HepG2 (cell line): ENCODE results near the gene KCNE2. TPM values are rescaled to one million over a fixed set of nuclear protein-coding genes. Genes with fewer than 3 reads are reported as not detected.
"Not testable (repeated sequence)": the region's sequence is repeated elsewhere in the genome, so short reads cannot be mapped to it uniquely, and the experiment has no call there.

Experiments
- ATAC-seq: fragments of 200-7000 bp; cut with Tn5 transposase; 3 replicates; pipeline ENCODE4 v1.9.1; 2020; ENCODE audit warnings: mild to moderate bottlenecking, moderate library complexity
- BruUV-seq: library from RNA; stranded (reverse); fragments of 400-500 nt; replicated peaks from 2 replicates; lab custom pipeline; 2021; lab: Mats Ljungman, UMichigan
- CTCF ChIA-PET: fragments of 300-600 bp; formaldehyde crosslinking; extraction: SDS; loops from one replicate; lab custom pipeline; 2021; ENCODE audit warnings: low total read pairs, inconsistent platforms, low intra/inter-chr PET ratio; lab: Yijun Ruan, JAX
- POLR2A ChIA-PET: fragments of 350-600 bp; sonication (Branson Sonifier 250); formaldehyde crosslinking; loops from one replicate; lab custom pipeline; 2020; ENCODE audit warnings: antibody characterized with exemption, inconsistent platforms; lab: Yijun Ruan, JAX
- DNase-seq: peaks from one replicate; pipeline ENCODE4 v3.0.0-alpha.2; 2015; ENCODE audit warnings: low spot score
- FAIRE-seq: peaks from 3 replicates; lab custom pipeline; 2011; peaks lifted over from hg19 to GRCh38; lab: Jason Lieb, UNC
- H2AFZ ChIP-seq: one replicate; pipeline ENCODE4 v1.6.1; 2011; ENCODE audit warnings: low read length, inconsistent platforms
- H3K27ac ChIP-seq: fragments of 300-600 bp; 3 replicates; pipeline ENCODE4 v1.8.0; 2011; ENCODE audit warnings: mixed run types, mild to moderate bottlenecking, mixed read lengths, low read length, inconsistent platforms; ENCODE audit not compliant: insufficient read depth; ENCODE audit errors: extremely low read length
- H3K27me3 ChIP-seq, 2 experiments: fragments of 200-600 bp in 1 of 2; 2 replicates in 1 of 2; 3 replicates in 1 of 2; pipeline versions ENCODE4 v1.6.0 to v1.8.0; 2011; ENCODE audit warnings: low read length in 2 of 2, mild to moderate bottlenecking in 2 of 2, moderate library complexity in 2 of 2, inconsistent platforms in 1 of 2; ENCODE audit not compliant: insufficient read depth in 2 of 2, control insufficient read depth in 1 of 2
- H3K36me3 ChIP-seq, 2 experiments: fragments of 200-600 bp in 1 of 2; replicated peaks in 1 of 2; 2 replicates in 1 of 2; 3 replicates in 1 of 2; pipeline versions ENCODE4 v1.5.1 to v1.8.0; 2011; ENCODE audit warnings: low read length in 2 of 2, inconsistent platforms in 1 of 2; ENCODE audit not compliant: insufficient read depth in 2 of 2, control insufficient read depth in 1 of 2
- H3K4me1 ChIP-seq: 2 replicates; pipeline ENCODE4 v1.5.1; 2012; ENCODE audit warnings: low read length, inconsistent platforms; ENCODE audit not compliant: insufficient read depth
- H3K4me2 ChIP-seq: 2 replicates; pipeline ENCODE4 v1.6.0; 2011; ENCODE audit warnings: low read depth, low read length, inconsistent platforms
- H3K4me3 ChIP-seq, 3 experiments: fragments of 200-600 bp in 1 of 3; sonication (generic), shearing (Covaris generic) in 1 of 3; replicated peaks in 1 of 3; 2 replicates each; pipeline ENCODE4 v1.5.1; 2011 to 2016; ENCODE audit warnings: low read length in 3 of 3, inconsistent platforms in 2 of 3, low read depth in 2 of 3, mild to moderate bottlenecking in 2 of 3, control low read depth in 1 of 3, mixed read lengths in 1 of 3; ENCODE audit not compliant: insufficient read depth in 1 of 3
- H3K79me2 ChIP-seq: one replicate; pipeline ENCODE4 v1.6.1; 2011; ENCODE audit warnings: low read length, inconsistent platforms; ENCODE audit not compliant: insufficient read depth
- H3K9ac ChIP-seq: 2 replicates; pipeline ENCODE4 v1.6.0; 2011; ENCODE audit warnings: mild to moderate bottlenecking, low read depth, low read length, inconsistent platforms; ENCODE audit not compliant: insufficient read depth
- H3K9me3 ChIP-seq: 2 replicates; pipeline ENCODE4 v1.5.1; 2012; ENCODE audit warnings: mild to moderate bottlenecking, low read length
- H4K20me1 ChIP-seq: 2 replicates; pipeline ENCODE4 v1.6.0; 2011; ENCODE audit warnings: inconsistent platforms, mild to moderate bottlenecking, low read length, moderate library complexity; ENCODE audit not compliant: insufficient read depth
- WGBS: methylation state at CpG from one replicate; pipeline ENCODE4 v1.1.6; 2017; ENCODE audit warnings: low lambda C conversion rate; 5-methylcytosine and 5-hydroxymethylcytosine counted together
- in situ Hi-C: cut with HindIII; loops from 2 replicates; pipeline ENCODE4 v1.10.0; 2017; ENCODE audit warnings: low pct_unique_long_range_greater_than_20kb; ENCODE audit not compliant: extremely low pct_ligation_motif_present
- intact Hi-C: fragments of 100-400 bp; cut with micrococcal nuclease; formaldehyde crosslinking; loops from one replicate; pipeline ENCODE4 v1.10.0; 2022; ENCODE audit not compliant: unreplicated experiment
- polyA plus RNA-seq, 8 experiments: library from polyadenylated mRNA; depleted of rRNA in 3 of 8; stranded (reverse) in 7 of 8; unstranded in 1 of 8; fragments of >200 nt; fragmentation: Illumina TruSeq in 4 of 8; extraction: Trizol in 4 of 8; gene quantifications; 2 replicates each; pipeline versions ENCODE4 v1.2.1 to v1.2.3, GENCODE V29; 2011 to 2016; ENCODE audit warnings: low read depth in 4 of 8, missing spikeins in 1 of 8, mixed read lengths in 1 of 8; ENCODE audit not compliant: insufficient read depth in 1 of 8
- total RNA-seq, 5 experiments: library from RNA; depleted of rRNA; stranded (reverse); fragments of >200 nt; fragmentation: Illumina TruSeq; extraction: Trizol; gene quantifications; 2 replicates each; pipeline ENCODE4 v1.2.3, GENCODE V29; 2016; ENCODE audit warnings: low read depth in 1 of 5

Gene KCNE2
- total and polyA plus RNA-seq, 2 of the 13 experiments (the other 11 are each of a cell fraction or from before 2014, with no cell fraction given): not detected

GRCh38 chr21:34374940-34375618, 11.3 kb downstream of the KCNE2 start, which contains the start of gene SMIM11:
TSS of gene SMIM11 (plus strand) at chr21:34375507. CDS start at chr21:34379505, 3,998 bp downstream.
- CTCF ChIA-PET, H2AFZ ChIP-seq, POLR2A ChIA-PET, H3K9ac ChIP-seq, H3K79me2 ChIP-seq, H3K36me3 ChIP-seq, H3K27ac ChIP-seq, H3K4me2 ChIP-seq, H3K9me3 ChIP-seq, DNase-seq, H3K27me3 ChIP-seq, in situ Hi-C loops, H4K20me1 ChIP-seq, H3K4me3 ChIP-seq, intact Hi-C loops: not testable (repeated sequence)
- no CpG with 5 or more reads among the region's 49 CpGs for WGBS
- FAIRE-seq: peak; percentile 26
- ATAC-seq: peak; percentile 93
- H3K4me1 ChIP-seq: peaks cover 25% of the 10 kb centered on the region
- BruUV-seq: TSS peak; percentile 96

- FAIRE-seq, H3K36me3 ChIP-seq, H3K27ac ChIP-seq, DNase-seq, intact Hi-C loops, H3K79me2 ChIP-seq, H2AFZ ChIP-seq, H3K4me2 ChIP-seq, CTCF ChIA-PET, POLR2A ChIA-PET, H3K4me3 ChIP-seq, H3K27me3 ChIP-seq, in situ Hi-C loops, H3K9ac ChIP-seq, H4K20me1 ChIP-seq, H3K9me3 ChIP-seq: not testable (repeated sequence)
- BruUV-seq: TSS peak; percentile 79
- peaks cover 25% of the 10 kb centered on the region for H3K4me1 ChIP-seq
- no CpG with 5 or more reads among the region's 33 CpGs for WGBS
- ATAC-seq: peak; percentile 78
Observed at GRCh38 chr21:34375619-34375972, 11.8 kb downstream of the KCNE2 start.

GRCh38 chr21:34383138-34383537, 19.3 kb downstream of the KCNE2 start:
- in situ Hi-C loops, H3K27me3 ChIP-seq, BruUV-seq, H3K79me2 ChIP-seq, intact Hi-C loops, POLR2A ChIA-PET, DNase-seq, H3K4me3 ChIP-seq, H3K9ac ChIP-seq, H4K20me1 ChIP-seq, H3K4me2 ChIP-seq, H2AFZ ChIP-seq, H3K9me3 ChIP-seq, CTCF ChIA-PET, H3K4me1 ChIP-seq, H3K27ac ChIP-seq, ATAC-seq, FAIRE-seq, H3K36me3 ChIP-seq: not testable (repeated sequence)
- no CpG with 5 or more reads among the region's 2 CpGs for WGBS

- H3K9ac ChIP-seq, H3K79me2 ChIP-seq, DNase-seq, H3K27ac ChIP-seq, intact Hi-C loops, H3K27me3 ChIP-seq, CTCF ChIA-PET, H3K4me3 ChIP-seq, in situ Hi-C loops, POLR2A ChIA-PET, BruUV-seq, H3K4me1 ChIP-seq, H2AFZ ChIP-seq, H3K36me3 ChIP-seq, H3K9me3 ChIP-seq, H4K20me1 ChIP-seq, H3K4me2 ChIP-seq: not testable (repeated sequence)
- WGBS: no CpG with 5 or more reads among the region's 14 CpGs
- ATAC-seq: peak; percentile 44; the same call in 1 of the 3 replicates
- peak; percentile 42 for FAIRE-seq
Observed at GRCh38 chr21:34383724-34384415, 20.1 kb downstream of the KCNE2 start.
